ENCODE results near the gene OR10G4.

DNA sequence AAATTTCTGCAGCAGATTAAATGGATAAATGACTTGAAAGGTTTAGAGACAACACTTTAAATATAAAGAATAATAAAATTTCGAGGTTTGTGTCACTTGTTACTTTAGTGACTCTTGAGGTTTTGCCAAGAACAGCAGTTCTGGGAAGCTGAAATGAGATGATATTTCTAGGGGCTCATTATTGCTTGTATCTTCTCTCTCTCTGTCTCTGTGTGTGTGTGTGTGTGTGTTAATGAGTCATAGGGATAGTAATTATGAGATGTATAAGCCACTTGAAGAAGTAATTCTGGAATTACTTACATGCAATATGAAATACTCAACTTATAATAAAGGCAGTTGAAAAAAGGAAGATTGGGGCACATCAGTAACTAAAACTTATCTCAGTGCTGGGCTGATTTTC is 38.0 kb downstream of the OR10G4 start:
- TF ChIP-seq, protein P1, sequence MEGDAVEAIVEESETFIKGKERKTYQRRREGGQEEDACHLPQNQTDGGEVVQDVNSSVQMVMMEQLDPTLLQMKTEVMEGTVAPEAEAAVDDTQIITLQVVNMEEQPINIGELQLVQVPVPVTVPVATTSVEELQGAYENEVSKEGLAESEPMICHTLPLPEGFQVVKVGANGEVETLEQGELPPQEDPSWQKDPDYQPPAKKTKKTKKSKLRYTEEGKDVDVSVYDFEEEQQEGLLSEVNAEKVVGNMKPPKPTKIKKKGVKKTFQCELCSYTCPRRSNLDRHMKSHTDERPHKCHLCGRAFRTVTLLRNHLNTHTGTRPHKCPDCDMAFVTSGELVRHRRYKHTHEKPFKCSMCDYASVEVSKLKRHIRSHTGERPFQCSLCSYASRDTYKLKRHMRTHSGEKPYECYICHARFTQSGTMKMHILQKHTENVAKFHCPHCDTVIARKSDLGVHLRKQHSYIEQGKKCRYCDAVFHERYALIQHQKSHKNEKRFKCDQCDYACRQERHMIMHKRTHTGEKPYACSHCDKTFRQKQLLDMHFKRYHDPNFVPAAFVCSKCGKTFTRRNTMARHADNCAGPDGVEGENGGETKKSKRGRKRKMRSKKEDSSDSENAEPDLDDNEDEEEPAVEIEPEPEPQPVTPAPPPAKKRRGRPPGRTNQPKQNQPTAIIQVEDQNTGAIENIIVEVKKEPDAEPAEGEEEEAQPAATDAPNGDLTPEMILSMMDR (IDR thresholded peaks at IDR 0.05; ENCODE audit: low read depth, low read length), result no peak
- no peak for TF ChIP-seq MYC (IDR thresholded peaks at IDR 0.05; ENCODE audit: low read depth, low read length)
